Rectal smooth muscle tissue (tissue), 1 donor: ENCODE results near the gene PPARA.

Source experiments
- H3K27ac ChIP-seq: one replicate; pipeline ENCODE4 v1.7.0; 2013; ENCODE audit warnings: low read depth, low read length, inconsistent platforms
- H3K27me3 ChIP-seq: one replicate; pipeline ENCODE4 v1.7.0; 2013; ENCODE audit warnings: low read length; ENCODE audit not compliant: control insufficient read depth, insufficient read depth
- H3K36me3 ChIP-seq: one replicate; pipeline ENCODE4 v1.7.0; 2013; ENCODE audit warnings: low read length; ENCODE audit not compliant: control insufficient read depth, insufficient read depth
- H3K4me1 ChIP-seq: one replicate; pipeline ENCODE4 v1.7.0; 2013; ENCODE audit warnings: low read length; ENCODE audit not compliant: control insufficient read depth, insufficient read depth
- H3K4me3 ChIP-seq: one replicate; pipeline ENCODE4 v1.7.0; 2013; ENCODE audit warnings: low read length
- H3K9ac ChIP-seq: one replicate; pipeline ENCODE4 v1.7.0; 2013; ENCODE audit warnings: low read length

PPARA gene

DNA sequence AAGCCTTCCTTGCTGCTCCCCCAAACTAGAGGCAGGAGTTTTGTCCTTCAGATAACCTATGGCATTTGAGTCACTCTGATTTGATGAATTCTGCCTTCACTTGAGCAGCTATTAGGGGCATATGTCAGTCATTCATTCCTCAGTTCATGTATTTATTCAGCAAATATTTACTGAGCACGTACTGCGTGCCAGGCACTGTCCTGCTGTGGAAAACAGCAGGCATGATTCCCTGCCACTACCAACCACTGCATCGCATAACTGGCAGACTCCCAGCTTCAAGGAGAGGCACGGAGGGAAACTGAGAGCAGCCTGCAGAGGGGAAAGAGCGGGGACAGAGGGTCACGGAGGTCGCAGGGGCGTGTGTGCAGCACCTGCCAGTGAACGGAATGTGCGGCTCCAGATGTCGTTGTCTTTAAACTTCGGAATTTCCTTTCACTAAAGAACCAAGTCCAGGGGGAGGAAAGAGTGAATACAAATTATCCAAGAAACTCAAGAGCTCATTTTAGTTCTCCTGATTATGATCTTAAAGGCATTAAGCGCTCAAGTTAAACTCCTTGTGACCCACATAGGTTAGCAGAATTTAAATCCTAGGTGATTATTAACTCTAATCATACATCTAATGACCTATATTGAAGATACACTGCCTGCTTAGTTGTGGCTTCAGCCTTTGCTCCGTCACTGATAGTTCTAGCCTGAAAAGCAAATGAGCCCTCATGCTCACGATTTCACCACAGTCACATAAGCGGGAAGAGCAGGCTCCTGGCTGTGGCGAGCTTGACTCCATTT is 12.6 kb downstream of the PPARA start:
- no peak overlapping the region for H3K27ac ChIP-seq
- no peak overlapping the region for H3K4me3 ChIP-seq

DNA sequence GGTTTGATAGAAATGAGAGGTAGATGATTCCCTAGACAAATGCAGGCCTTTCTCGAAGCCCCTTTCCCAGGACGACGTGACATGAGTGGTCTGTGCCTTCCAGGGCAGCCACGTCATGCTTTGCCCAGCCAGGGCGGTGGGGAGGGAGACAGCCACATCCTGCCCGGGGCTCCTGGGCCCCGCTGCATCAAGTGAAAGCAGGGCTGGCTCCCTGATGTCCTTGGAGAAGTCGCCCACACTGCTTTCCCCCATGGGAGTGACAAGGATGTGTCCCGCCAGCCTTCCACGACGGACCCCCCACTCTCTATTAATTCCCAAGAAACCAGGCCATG is 13.2 kb downstream of the PPARA start:
- H3K36me3 ChIP-seq = no peaks in the 10 kb centered on the region
- no peaks in the 10 kb centered on the region for H3K27me3 ChIP-seq
- H3K4me1 ChIP-seq = no peaks in the 10 kb centered on the region
- no peak overlapping the region for H3K27ac ChIP-seq
- no peak overlapping the region for H3K4me3 ChIP-seq
- no peak overlapping the region for H3K9ac ChIP-seq

More for the DNA sequence above, 12.6 kb downstream of the PPARA start:
- Histone ChIP-seq H3K27me3 (no peaks in the 10 kb centered on the region), H3K36me3 (no peaks in the 10 kb centered on the region), H3K4me1 (no peaks in the 10 kb centered on the region), H3K9ac (no peak overlapping the region)

- no peaks in the 10 kb centered on the region for H3K36me3 ChIP-seq
- H3K27me3 ChIP-seq = no peaks in the 10 kb centered on the region
- no peak overlapping the region for H3K9ac ChIP-seq
- no peak overlapping the region for H3K27ac ChIP-seq
- H3K4me1 ChIP-seq = no peaks in the 10 kb centered on the region
- H3K4me3 ChIP-seq = no peak overlapping the region
These were observed 15.7 kb downstream of the PPARA start for GRCh38 chr22:46165977-46166376.

GRCh38 chr22:46169628-46170027 is 19.3 kb downstream of the PPARA start:
- Histone ChIP-seq H3K4me1 (no peaks in the 10 kb centered on the region), H3K36me3 (no peaks in the 10 kb centered on the region), H3K4me3 (no peak overlapping the region), H3K9ac (no peak overlapping the region), H3K27me3 (no peaks in the 10 kb centered on the region), H3K27ac (no peak overlapping the region)

DNA sequence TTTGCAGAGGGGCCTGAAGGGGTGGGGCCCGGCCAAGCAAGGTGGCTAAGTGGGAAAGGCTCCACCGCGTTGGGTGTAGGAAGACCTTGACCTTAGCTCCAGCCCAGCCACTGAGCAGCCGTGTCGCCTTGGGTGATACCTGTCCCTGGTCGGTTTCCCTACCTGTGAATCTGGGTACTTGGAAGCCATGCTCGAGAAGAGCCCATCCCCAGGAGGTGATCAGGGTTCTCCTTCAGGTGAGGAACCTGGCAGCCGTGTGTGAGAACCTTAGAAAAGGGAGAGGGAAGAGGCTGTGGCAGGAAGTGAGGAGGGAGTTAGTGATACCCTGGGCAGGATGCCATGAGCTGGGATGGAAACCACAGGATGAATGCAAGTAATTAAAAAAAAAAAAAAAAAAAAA is 21.6 kb downstream of the PPARA start:
- H3K27me3 ChIP-seq = no peaks in the 10 kb centered on the region
- H3K9ac ChIP-seq = no peak overlapping the region
- no peaks in the 10 kb centered on the region for H3K36me3 ChIP-seq
- no peaks in the 10 kb centered on the region for H3K4me1 ChIP-seq
- H3K27ac ChIP-seq = no peak overlapping the region
- no peak overlapping the region for H3K4me3 ChIP-seq

- H3K36me3 ChIP-seq = no peaks in the 10 kb centered on the region
- H3K4me3 ChIP-seq = no peak overlapping the region
- H3K4me1 ChIP-seq = no peaks in the 10 kb centered on the region
- no peaks in the 10 kb centered on the region for H3K27me3 ChIP-seq
- no peak overlapping the region for H3K27ac ChIP-seq
- H3K9ac ChIP-seq = no peak overlapping the region
These were observed 22.3 kb downstream of the PPARA start for GRCh38 chr22:46172522-46173110.

GRCh38 chr22:46173152-46173551 is 22.8 kb downstream of the PPARA start:
- no peaks in the 10 kb centered on the region for H3K36me3 ChIP-seq
- no peaks in the 10 kb centered on the region for H3K4me1 ChIP-seq
- no peak overlapping the region for H3K27ac ChIP-seq
- H3K9ac ChIP-seq = no peak overlapping the region
- H3K4me3 ChIP-seq = no peak overlapping the region
- no peaks in the 10 kb centered on the region for H3K27me3 ChIP-seq

DNA sequence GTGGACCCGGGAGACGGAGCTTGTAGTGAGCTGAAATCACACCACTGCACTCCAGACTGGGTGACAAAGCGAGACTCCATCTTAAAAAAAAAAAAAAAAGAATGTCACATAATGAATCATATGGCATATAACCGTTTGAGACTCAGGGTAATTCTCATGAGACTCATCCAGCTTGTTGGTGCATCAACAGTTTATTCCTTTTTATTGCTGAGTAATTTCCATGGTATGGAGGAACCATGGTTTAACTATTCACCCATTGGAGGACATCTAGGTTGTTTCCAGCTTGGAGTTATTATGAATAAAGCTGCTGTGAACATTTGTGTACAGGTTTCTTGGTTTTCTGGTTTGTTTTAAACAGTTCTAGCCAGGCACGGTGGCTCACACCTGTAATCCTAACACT is 25.3 kb downstream of the PPARA start:
- no peak overlapping the region for H3K4me3 ChIP-seq
- H3K4me1 ChIP-seq = no peaks in the 10 kb centered on the region
- H3K36me3 ChIP-seq = peaks cover 8% of the 10 kb centered on the region
- H3K27me3 ChIP-seq = no peaks in the 10 kb centered on the region
- no peak overlapping the region for H3K9ac ChIP-seq
- no peak overlapping the region for H3K27ac ChIP-seq

GRCh38 chr22:46176508-46177003 is 26.2 kb downstream of the PPARA start:
- Histone ChIP-seq H3K9ac (no peak overlapping the region), H3K36me3 (peaks cover 12% of the 10 kb centered on the region), H3K27ac (no peak overlapping the region), H3K4me1 (no peaks in the 10 kb centered on the region), H3K4me3 (no peak overlapping the region), H3K27me3 (no peaks in the 10 kb centered on the region)

DNA sequence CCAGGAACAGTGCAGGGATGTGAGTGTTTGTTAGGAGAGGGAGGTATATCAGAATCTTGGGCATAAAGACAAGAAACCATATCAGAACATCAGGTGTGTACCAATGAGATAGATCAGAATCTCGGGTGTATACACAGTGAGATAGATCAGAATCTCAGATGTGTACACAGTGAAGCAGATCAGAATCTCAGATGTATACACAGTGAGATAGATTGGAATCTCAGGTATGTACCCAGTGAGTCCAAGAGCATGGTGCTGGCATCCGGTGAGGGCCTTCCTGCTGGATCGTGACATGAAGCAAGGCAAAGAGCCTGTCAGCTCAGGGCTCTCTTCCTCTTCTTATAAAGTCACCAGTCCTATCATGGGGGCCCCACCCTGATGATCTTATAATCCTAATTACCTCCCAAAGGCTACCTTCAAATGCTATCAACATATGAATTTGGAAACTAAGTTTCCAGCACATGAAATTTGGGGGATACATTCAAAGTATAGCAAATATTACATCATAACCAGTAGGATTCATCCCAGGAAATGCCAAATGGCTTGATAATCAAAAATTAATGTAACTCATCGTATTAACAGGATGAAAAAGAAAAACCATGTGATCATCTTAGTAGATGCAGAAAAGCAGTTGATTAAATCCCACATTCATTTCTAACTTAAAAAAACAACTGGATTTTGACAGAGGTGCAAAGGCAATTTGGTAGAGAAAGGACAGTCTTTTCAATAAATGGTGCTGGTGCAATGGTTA is 28.6 kb downstream of the PPARA start:
- Histone ChIP-seq H3K9ac (no peak overlapping the region), H3K36me3 (peaks cover 12% of the 10 kb centered on the region), H3K27me3 (no peaks in the 10 kb centered on the region), H3K4me1 (no peaks in the 10 kb centered on the region), H3K4me3 (no peak overlapping the region), H3K27ac (no peak overlapping the region)

DNA sequence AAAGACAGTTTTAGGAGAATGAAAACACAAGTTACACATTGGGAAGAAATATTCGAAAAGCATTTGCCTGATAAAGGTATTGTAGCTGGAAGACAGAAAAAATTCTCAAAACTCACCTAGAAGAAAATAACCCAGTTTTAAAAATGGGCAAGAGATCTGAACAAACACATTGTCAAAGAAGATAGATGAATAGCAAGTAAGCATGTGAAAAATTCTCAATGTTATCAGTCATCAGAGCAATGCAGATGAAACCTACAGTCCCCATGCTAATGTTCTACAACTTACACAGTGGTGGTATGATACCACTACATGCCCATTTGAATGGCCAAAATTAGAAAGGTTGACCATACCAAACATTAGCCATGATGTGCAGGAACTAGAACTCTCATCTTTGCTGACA is 29.4 kb downstream of the PPARA start:
- Histone ChIP-seq H3K27me3 (no peaks in the 10 kb centered on the region), H3K27ac (no peak overlapping the region), H3K4me1 (no peaks in the 10 kb centered on the region), H3K4me3 (no peak overlapping the region), H3K36me3 (peaks cover 12% of the 10 kb centered on the region), H3K9ac (no peak overlapping the region)

DNA sequence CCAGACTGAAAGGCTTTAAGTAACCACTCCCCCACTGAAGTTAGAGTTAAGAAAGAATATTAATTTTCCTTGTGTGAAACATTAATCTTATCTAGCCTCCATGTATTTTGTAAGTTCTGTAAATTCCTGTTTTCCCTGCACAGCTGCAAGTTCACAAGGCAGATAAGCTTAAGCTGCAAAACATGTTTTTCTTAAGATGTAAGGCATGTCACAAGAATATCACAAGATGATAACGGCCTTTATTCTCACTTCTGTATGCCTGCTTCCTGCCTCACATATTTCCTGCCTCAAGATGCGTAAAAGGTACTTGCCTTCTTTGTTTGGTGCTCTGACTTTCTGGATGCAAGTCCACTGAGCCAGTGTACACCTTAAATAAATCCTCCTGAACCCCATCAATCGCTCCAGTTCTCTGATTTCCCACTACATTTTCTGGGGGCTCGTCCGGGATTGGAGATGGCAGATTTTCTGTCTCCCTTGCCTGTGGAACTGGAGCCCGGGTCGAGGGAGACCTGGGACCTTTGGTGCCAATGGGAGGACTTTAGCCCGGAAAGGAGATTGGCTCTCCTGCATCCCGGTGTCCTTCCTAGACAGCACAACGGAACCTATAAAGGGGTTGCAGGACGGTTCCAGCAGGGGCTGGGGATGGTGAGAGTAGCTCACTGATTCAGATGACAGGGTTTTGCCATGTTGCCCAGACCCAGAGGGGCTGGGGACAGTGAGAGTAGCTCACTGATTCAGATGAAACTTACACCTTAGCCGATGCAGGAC is 30.2 kb downstream of the PPARA start:
- H3K27me3 ChIP-seq = no peaks in the 10 kb centered on the region
- no peaks in the 10 kb centered on the region for H3K4me1 ChIP-seq
- no peak overlapping the region for H3K27ac ChIP-seq
- H3K9ac ChIP-seq = no peak overlapping the region
- no peak overlapping the region for H3K4me3 ChIP-seq
- peaks cover 14% of the 10 kb centered on the region for H3K36me3 ChIP-seq
